D341Med (cell line): ENCODE data around the gene ZNF552.
"Not testable (repeated sequence)": the region's sequence is repeated elsewhere in the genome, so short reads cannot be mapped to it uniquely, and the experiment has no call there.

Experiments
- DNase-seq: peaks from one replicate; pipeline ENCODE4 v3.0.0; 2012; ENCODE audit warnings: low spot score

Gene ZNF552

DNA sequence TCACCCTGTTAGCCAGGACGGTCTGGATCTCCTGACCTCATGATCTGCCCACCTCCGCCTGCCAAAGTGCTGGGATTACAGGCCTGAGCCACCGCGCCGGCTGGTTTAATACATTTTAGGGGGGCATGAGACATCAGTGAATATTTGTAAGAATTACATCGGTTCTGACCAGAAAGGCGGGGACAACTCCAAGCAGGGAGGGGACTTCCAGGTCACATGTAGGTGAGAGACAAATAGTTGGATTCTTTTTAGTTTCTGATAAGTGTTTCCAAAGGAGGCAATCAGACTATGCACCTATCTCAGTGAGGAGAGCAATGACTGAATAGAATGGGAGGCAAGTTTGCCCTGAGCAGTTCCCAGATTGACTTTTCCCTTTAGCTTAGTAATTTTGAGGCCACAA, 3.7 kb upstream of the ZNF552 start:
- DNase-seq: no peak

DNA sequence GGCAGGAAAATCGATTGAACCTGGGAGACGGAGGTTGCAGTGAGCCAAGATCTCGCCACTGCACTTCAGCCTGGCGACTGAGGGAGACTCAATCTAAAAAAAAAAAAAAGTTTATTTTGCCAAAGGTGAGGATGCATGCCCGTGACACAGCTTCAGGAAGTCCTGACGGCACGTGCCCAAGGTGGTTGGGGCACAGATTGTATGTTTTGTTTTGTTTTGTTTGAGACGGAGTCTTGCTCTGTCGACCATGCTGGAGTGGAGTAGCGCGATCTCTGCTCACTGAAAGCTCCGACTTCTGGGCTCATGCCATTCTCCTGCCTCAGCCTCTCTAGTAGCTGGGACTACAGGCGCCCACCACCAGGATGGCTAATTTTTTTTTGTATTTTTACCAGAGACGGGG, 3.3 kb upstream of the ZNF552 start:
- DNase-seq: no peak

DNA sequence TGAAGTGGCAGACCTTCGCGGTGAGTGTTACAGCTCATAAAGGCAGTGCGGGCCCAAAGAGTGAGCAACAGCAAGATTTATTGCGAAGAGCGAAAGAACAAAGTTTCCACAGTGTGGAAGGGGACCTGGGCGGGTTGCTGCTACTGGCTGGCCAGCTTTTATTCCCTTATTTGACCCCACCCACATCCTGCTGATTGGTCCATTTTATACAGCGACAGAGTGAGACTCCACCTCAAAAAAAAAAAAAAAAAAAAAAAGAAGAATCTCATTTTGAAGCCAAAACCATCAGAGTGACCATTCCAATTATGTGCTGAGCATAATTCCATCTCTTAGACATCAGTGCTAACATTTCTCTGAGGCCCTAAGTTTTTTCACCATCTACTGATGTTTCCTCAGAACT, 1.9 kb upstream of the ZNF552 start:
- no peak for DNase-seq

DNA sequence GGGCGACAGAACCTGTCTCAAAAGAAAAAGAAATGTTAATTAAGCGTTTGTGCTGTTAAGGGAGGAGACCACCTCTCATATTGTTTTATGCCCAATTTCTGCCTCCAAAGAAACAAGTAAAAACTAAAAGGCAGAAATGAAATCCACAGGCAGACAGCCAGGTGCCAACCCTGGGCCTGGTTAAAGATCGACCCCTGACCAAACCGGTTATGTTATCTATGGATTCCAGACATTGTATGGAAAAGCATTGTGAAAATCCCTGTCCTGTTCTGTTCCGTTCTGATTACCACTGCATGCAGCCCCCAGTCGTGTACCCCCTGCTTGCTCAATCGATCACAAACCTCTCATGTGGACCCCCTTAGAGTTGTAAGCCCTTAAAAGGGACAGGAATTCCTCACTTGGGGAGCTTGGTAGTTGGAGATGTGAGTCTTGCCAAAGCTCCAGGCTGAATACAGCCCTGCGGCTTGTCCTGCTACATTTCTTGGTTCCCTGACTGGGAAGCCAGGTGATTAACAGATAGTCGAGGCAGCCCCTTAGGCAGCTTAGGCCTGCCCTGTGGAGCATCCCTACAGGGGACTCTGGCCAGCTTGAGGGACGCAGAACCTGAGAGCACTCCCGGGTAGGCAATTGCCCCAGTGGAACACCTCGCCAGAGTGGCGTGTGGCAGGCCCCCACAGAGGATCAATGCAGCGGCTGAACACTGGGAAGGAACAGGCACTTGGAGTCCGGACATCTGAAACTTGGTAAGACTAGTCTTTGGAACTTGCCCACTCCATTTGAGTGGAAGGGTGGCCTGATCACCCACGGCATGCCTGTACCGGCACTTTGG, 748 bp upstream of the ZNF552 start:
- DNase-seq: no peak

DNA sequence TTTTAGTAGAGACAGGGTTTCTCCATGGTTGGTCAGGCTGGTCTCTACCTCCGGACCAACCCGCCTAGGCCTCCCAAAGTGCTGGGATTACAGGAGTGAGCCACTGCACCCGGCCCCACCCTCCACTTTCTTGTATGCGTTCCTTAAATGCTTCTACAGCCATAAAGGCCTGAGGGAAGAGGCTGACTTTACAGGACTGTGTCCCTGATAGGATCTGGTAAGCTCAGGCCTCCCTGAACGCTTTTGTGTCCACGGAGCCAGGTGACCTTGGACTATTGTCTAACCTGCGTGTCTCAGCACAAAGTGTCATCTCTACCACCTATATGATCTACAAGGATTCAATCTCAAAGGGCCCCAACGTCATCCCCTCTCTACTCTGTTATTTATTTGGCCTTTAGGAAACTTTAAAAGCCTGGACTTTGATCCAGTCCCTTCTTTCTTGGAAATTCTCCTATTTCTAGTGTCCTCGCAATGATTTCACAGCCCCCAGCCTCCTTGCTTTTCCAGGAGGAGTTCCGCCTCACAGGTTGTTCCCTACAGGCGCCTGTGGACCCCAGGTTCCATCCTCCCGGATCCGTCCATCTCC, 701 bp downstream of the ZNF552 start:
- DNase-seq: no peak

DNA sequence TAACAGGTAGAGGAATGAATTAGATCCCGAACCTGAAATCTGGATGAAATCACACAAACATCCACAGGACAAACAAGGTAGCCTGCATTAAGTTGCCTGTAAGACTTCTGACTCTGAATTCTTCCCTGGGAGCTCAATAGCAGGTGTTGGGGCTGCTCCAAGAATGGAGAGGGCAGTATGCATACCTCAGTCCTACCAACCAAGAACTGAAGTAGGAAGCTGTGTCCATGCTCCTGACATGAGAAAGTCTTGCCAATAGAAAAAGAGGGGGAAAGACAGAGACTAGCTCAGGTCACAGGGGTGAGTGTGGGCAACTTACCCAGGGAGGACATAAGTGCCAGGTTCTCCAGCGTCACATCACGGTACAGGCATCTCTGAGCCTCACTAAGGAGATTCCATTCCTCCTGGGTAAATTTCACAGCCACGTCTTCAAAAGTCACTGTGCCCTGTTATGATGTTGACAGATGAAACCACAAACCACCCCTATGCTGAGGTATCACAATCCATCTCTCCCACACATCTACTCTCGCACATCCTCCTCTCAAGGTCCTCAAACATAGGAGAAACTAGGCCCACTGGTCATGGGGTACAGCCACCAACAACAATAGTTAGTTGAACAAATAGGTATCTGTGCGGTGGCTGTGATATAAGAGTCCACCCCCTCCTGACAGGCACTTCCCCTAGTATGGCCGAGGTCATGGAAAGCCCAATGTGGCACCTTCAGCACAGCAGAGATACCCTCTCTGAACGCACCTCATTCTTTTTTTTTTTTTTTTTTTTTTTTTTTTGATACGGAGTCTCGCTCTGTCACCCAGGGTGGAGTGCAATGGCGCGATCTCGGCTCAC, 1.5 kb downstream of the ZNF552 start:
- not testable (repeated sequence) for DNase-seq

DNA sequence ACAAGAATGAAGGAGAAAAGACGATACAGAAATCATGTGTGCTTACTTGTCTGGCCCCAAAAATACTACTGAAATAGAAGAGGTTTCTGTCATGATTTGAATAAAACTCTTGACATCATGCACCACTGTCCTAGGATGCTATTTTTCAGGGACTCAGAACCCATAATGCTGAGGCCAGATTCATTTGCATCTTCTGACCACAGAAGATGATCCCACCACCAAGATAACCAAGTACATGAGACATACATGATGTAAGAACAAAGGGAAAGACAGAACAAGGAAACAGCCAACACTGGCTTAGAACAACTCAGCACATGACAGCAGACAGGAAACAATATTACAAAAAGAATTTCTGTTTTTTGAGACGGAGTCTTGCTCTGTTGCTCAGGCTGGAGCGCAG, 2.5 kb downstream of the ZNF552 start:
- DNase-seq: no peak

DNA sequence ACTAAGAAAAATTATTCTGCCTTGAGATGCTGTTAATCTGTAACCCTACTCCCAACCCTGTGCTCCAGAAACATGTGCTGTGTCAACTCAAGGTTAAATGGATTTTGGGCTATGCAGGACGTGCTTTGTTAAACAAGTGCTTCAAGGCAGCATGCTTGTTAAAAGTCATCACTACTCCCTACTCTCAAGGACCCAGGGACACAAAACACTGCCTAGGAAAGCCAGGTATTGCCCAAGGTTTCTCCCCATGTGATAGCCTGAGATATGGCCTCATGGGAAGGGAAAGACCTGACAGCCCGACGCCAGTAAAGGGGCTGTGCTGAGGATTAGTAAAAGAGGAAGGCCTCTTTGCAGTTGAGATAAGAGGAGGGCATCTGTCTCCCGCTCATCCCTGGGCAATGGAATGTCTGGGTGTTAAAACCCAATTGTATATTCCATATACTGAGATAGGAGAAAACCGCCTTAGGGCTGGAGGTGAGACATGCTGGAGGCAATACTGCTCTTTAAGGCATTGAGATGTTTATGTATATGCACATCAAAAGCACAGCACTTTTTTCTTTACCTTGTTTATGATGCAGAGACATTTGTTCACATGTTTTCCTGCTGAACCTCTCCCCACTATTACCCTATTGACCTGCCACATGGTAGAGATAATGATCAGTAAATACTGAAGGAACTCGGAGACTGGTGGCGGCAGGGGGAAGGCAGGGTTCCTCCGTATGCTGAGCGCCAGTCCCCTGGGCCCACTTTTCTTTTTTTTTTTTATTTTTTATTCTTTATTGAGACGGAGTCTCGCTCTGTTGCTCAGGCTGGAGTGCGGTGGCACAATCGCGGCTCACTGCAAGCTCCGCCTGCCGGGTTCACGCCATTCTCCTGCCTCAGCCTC, 4.1 kb downstream of the ZNF552 start:
- DNase-seq: peak; percentile 47

DNA sequence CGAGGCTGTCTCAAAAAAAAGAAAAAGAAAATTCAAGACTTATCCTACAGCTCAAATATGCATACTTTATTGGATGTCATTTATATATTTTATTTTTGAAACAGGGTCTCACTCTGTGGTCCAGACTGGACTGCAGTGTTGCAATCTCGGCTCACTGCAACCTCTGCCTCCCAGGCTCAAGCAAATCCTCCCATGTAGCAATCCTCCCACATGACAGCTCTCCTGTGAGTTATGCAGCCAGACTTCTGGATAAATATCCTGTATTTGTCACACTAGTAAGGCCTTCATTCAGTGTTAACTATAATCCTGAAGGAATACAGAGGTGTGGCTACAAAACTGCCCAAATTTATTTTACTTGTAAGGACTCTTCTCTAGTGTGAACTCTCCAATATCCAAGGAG, 7.2 kb downstream of the ZNF552 start:
- no peak for DNase-seq

DNA sequence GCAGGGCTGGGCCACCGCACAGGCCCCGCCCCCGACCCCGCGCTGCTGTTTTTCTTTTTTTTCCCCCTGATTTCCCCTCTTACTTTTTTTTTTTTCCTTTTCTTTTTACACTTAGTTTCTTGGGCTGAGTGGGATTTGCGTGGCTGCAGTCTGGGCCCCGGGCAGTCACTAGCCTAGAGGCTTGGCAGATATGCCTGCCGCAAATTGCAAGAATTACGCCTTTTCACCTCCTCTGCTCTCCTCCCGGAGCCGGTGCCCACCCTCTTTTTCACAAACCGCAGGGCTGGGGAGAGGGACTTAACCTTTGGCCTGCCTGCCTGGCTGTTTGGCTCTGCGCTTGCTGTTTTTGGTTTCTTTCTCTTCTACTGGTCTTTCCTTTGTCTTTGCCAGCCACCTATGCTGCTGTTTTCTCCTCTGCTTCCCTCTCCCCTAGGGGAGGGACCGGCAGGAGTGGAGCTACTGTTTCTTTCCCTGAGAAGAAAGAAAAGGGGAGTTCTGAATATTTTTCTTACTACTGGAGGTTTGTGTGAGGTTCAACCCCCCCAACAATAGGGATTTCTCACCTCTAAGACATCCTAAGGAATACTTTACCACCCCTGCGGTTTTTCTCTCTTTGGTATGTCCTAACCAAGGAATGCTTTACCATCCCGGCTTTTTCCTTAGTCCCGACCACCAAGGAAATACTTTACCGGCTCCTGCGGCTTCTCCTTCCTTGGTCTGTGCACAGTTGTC, 11.0 kb downstream of the ZNF552 start:
- DNase-seq: no peak

DNA sequence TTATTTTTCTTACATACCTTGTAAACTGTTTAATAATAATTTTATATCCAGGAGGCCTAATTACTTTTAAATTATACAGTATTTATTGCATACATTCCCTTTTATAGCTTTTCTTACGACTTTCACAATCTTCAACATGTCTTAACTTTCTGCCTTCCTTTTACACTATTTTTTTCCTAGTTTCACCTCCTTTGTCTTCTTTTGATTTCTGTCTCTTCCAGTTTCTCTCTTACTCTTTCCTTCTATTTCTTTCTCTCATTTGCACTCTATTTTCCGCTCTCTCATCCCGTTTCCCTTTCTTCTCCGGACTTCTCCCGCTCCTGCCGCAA, 11.5 kb downstream of the ZNF552 start:
- no peak for DNase-seq

DNA sequence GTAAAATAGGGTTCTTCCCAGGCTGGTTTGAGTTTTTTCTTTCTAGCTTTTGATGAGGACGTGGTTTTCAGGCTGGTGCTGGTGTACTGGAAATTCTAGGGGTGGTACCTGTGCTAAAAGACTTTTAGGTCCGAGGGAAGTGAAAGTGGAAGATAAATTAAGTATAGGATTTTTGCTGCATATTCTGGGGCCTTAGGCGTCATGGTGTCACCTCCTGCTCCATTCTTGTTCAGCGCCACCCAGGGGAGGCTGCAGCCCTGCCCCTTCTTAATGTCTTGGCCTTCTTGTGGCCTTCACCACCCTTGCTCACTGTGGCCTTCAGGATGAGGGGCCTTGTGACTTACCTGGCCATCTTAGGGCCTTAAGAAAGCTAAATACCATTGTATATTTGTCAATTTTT, 12.4 kb downstream of the ZNF552 start:
- no peak for DNase-seq

DNA sequence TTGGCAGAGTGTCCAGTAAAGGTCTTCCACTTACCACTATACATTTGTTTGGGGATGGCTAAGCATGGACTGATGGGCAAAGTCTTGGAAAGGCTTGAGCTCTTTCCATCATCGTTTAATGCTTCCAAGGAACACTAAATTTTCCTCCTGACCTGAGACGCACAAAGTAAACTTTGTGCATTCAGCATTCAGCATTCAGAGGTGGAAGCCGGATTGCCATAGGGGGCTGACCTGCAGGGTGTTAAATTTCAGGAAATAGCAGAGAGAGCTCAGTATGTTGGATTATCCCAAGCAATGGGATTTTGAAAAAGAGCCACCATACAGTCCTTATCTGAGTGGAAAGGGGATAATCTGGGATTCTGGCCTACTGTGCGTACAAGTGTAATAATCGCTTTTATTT, 14.0 kb downstream of the ZNF552 start:
- no peak for DNase-seq

DNA sequence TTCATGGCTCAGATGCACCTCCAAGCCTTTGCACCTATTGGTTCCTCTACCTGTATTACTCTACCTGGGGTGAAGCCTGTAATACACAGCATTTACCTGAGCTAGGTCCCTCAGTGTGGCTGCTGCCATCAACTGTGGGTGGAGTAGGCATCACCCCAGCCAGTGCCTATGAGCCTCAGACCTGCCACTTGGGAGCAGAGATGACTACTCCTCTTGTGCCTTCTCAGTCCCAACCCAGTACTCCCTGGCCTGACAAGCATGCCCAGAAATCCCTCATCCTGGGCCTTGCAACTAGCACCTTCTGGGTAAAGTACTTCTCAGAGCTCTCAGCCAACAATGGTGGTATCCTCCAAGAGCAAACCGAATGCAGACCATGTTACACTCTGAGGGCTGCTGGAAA, 18.1 kb downstream of the ZNF552 start:
- not testable (repeated sequence) for DNase-seq

DNA sequence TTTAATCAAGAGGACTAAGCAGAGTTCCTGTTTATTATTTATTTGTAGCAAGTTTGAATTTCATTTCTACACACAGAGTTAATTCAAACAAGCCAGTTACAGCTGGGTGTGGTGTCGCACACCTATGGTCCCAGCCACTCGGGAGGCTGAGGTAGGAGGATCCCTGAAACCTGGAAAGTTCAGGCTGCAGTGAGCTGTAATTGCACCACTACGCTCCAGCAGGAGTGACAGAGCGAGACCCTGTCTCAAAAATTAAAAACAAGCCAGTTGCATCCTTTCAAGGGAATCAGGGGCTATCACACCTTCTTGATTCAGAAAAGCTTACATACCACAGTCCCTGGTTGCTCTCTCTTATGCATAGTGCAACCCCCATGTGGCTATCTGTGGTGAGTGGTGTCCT, 25.4 kb downstream of the ZNF552 start:
- DNase-seq: no peak

DNA sequence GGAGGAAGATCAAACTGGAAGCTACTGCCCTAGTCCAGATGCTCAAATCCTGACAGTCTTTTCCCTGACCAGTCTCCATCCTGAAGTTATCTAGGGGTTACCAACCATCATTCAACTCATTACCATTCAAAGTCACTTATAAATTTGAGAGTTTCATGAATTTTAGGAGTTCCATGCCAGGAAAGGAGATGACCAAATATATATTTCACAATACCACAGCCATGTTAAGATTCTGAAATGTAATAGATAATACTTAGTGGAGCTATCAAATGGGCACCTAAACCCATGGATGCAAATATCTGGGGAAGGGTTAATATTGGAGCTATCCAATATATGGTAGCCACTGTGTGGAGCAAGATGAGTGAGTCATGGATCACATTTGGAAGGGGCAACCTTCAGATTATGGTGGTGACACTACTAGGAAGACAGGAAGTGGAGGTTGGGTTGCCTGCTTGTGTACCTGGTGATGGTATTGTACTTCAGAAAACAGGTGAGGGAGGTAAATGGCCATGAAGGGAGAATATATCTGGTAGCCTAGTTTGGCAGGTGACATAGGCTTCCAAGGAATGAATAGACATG, 26.5 kb downstream of the ZNF552 start:
- DNase-seq: no peak

DNA sequence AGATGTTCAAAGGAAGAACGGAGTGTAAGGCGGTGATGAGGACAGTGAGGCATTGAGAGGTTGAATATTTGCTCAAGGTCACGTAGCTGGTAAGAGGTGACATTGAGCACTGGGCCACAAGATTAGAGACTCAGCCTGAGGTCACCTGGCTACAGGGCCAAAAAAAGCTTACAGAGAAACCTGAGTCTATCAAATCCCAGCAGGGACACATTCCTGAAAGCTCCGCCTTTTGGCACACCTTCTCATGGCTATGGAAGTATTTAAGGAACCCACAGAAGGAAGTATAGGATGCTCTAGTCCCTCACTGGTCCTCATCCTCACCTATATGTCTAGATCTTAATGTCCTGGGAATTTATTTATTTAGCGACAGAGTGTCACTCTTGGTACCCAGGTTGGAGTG, 27.8 kb downstream of the ZNF552 start:
- DNase-seq: no peak

DNA sequence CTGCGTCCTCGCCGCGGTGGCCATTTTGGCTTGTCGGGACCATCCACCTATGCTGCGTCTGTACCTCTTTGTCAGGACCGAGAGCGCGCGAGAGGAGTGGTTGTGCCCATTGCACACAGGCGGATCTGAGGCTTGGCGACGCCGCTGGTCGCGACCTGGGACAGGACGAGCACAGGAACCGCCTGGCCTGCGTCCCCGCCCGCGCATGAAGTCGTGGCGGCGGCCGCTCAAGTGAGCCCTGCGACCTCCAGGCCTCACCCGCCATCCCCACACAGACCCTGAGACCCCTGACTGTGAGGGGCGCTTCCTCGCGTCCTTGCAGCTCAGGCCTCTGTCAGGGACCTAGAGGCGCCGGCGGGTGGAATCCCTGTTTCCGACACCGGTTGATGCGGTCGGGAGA, 28.4 kb downstream of the ZNF552 start:
- DNase-seq: peak; percentile 34

DNA sequence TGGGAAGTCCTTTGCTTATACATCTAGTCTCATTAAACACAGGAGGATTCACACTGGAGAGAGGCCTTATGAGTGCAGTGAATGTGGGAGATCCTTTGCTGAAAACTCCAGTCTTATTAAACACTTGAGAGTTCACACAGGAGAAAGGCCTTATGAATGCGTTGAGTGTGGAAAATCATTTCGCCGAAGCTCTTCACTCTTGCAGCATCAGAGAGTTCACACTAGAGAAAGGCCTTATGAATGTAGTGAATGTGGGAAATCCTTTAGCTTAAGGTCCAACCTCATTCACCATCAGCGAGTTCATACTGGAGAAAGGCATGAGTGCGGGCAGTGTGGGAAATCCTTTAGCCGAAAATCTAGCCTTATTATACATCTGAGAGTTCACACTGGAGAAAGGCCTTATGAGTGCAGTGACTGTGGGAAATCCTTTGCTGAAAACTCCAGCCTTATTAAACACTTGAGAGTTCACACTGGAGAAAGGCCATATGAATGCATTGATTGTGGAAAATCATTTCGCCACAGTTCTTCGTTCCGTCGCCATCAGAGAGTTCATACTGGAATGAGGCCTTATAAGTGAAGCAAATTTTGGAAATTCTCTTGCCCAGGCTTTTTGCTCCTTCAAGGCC, 35.4 kb downstream of the ZNF552 start:
- DNase-seq: no peak

DNA sequence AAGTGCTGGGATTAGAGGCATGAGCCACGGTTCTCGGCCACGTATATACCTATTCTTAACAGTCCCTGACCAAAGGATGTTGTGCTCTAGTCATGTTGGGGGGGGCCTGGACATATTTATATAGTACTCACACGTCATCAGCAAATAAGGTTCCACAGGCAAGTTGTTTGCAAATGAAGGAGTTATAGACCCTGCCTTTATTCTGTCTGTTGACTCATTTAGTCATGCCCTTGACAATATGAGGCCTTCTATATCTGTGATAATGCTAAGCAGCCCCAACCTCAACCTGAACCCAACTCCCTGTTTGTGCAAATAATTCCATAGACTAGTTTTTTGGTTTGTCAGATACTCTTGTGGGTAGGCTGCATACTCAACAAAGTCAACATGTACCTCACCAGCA, 36.4 kb downstream of the ZNF552 start:
- no peak for DNase-seq
